Smooth muscle cell (in vitro differentiated cells): ENCODE measurements around the gene CCNI2. TPM values are rescaled to one million over a fixed set of nuclear protein-coding genes. Genes with fewer than 3 reads are reported as not detected.

Experiments used
- DNase-seq: peaks from one replicate; lab custom pipeline; 2025; ENCODE audit not compliant: unreplicated experiment; lab: John Stamatoyannopoulos, UW
- H2AFZ ChIP-seq: fragments of 200-600 bp; sonication (generic); 2 replicates; pipeline ENCODE4 v1.6.0; 2016; ENCODE audit warnings: antibody characterized with exemption, low read depth, mild to moderate bottlenecking
- H3F3A ChIP-seq: fragments of 200-600 bp; sonication (generic); 2 replicates; pipeline ENCODE4 v1.6.0; 2017; ENCODE audit warnings: antibody characterized with exemption, low read depth
- H3K27ac ChIP-seq: fragments of 200-600 bp; sonication (generic); 2 replicates; pipeline ENCODE4 v1.5.1; 2016; ENCODE audit warnings: low read depth, mild to moderate bottlenecking
- H3K27me3 ChIP-seq: fragments of 200-600 bp; sonication (generic); 2 replicates; pipeline ENCODE4 v1.6.1; 2016; ENCODE audit warnings: low read depth, mild to moderate bottlenecking
- H3K36me3 ChIP-seq: fragments of 200-600 bp; sonication (generic); 2 replicates; pipeline ENCODE4 v1.5.1; 2016; ENCODE audit warnings: low read depth
- H3K4me1 ChIP-seq: fragments of 200-600 bp; sonication (generic); 2 replicates; pipeline ENCODE4 v1.5.1; 2016; ENCODE audit warnings: low read depth
- H3K4me2 ChIP-seq: fragments of 200-600 bp; sonication (generic); 2 replicates; pipeline ENCODE4 v1.6.0; 2016; ENCODE audit warnings: mild to moderate bottlenecking
- H3K4me3 ChIP-seq: fragments of 200-600 bp; sonication (generic); 2 replicates; pipeline ENCODE4 v1.5.1; 2016; ENCODE audit warnings: mild to moderate bottlenecking
- H3K79me2 ChIP-seq: fragments of 200-600 bp; sonication (generic); 2 replicates; pipeline ENCODE4 v1.6.0; 2016; ENCODE audit warnings: low read depth, mild to moderate bottlenecking
- H3K9ac ChIP-seq: fragments of 200-600 bp; sonication (generic); 2 replicates; pipeline ENCODE4 v1.6.0; 2016; ENCODE audit warnings: low read depth
- H3K9me3 ChIP-seq: fragments of 200-600 bp; sonication (generic); replicated peaks from 2 replicates; pipeline ENCODE4 v1.5.1; 2016; ENCODE audit warnings: low read depth
- H4K20me1 ChIP-seq: fragments of 200-600 bp; sonication (generic); 2 replicates; pipeline ENCODE4 v1.6.0; 2016; ENCODE audit warnings: low read depth
- WGBS: methylation state at CpG from one replicate; pipeline ENCODE4 v1.1.7; 2016; ENCODE audit warnings: low lambda C conversion rate; 5-methylcytosine and 5-hydroxymethylcytosine counted together
- polyA plus RNA-seq: library from polyadenylated mRNA; unstranded; fragments of >200 nt; fragmentation: Nextera tagmentation; extraction: Ambion mirVana; gene quantifications from 2 replicates; pipeline ENCODE4 v1.2.1, GENCODE V29; 2016
- total RNA-seq: library from RNA; depleted of rRNA; stranded (reverse); fragments of >200 nt; gene quantifications from 2 replicates; pipeline ENCODE4 v1.2.3, GENCODE V29; 2014
- TF ChIP-seq, protein P1 (sequence below): fragments of 200-600 bp; sonication (generic); IDR thresholded peaks from 2 replicates; pipeline ENCODE4 v1.5.1; 2017; ENCODE audit warnings: borderline replicate concordance, mild to moderate bottlenecking, antibody characterized with exemption; ENCODE audit not compliant: insufficient read depth, poor library complexity, severe bottlenecking

The CCNI2 gene
- total and polyA plus RNA-seq, 2 experiments from 2014 or later = 0.36 to 0.41 TPM

DNA sequence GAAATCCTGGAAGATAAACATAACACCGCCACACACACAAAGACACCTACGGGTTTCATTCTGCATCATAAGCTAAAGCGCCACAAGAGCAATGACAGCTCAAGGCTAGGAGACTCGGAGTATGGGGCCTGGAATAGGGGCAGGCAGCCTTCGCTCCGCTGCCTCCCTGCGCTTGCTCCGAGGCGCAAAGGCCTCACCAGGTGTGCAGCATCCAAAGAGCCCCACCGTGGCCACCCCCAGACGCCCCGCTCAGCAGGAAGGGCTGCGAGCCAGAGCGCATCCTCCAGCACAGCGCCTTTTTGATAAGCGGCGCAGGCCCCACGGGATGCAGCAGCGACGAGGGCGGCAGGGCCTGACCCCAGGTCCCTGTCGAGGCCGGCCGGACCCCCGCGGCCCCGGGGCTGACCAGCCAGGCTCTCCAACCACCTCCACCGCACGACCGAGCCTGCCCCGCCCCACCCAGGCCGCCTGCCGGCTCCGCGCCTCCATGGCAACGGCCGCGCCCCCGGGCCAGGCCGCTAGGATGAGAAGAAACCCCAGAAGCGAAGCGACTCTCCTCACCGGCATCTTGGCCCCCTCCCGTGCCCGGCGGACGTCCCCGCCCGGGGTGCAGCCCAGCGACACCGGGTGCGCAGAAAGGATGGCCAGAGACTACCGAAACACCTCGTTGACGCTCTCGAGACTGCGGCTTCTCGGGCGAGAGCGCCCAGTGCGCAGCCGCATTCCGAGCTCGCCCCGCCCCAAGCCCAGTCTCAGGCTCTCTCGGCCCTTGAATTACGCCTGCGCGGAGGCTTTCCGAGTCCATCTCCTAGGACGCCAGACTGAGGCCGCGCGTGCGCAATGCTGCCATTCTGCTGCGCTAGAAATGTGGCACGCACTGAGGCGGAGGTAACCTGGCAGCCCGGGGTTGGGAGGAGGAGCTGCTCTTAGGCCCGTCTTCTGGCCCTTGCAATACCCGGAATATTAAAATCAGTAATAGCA, 10.1 kb upstream of the CCNI2 start, which contains the start of gene KIF3A:
Gene KIF3A (minus strand): TSS at position 694 of the 981 bp plus-strand sequence. CDS start 127 bp downstream, at position 567.
- Histone ChIP-seq H3K4me3 (peak within 1 kb of the TSS; percentile 79), H3K4me1 (peaks cover 6% of the 10 kb centered on the region)

DNA sequence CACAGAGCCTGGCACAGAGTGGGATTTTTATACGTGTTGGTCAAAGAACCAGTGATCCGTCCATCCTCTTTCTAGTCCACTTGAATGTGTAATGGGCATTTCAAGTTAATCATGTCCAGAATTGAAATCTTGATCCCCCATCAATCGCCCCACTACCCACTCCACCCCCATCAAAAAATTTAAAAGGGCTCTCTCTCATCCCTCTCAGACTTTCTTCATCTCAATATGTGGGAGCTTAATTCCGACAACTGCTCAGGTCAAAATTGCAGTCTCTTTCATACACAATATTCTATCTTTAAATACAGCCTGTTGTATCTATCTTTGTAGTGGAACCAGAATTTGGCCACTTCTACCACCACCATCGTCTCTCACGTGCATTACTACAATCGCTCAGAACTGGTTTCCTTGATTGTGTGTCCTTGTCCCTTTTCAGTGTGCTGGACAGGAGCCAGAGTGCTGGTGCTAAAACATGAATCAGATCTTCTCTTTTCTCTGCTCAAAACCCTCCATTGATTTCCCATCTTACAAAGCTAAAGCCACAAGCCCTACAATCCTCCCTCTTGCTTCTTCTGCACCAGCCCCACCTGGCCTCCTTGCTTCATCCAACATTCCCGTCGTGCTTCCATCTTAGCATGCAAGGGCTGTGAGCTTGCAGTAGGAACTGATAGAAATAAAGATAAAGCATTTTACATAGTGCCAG, 9.1 kb upstream of the CCNI2 start:
- WGBS = 76% methylated on average over 9 of the region's 9 CpGs
- no peak overlapping the region for H3K9ac ChIP-seq
- H3F3A ChIP-seq = no peaks in the 10 kb centered on the region
- peaks cover 6% of the 10 kb centered on the region for H3K4me1 ChIP-seq
- no peaks in the 10 kb centered on the region for H3K27me3 ChIP-seq
- H4K20me1 ChIP-seq = no peaks in the 10 kb centered on the region
- TF ChIP-seq, protein P1, sequence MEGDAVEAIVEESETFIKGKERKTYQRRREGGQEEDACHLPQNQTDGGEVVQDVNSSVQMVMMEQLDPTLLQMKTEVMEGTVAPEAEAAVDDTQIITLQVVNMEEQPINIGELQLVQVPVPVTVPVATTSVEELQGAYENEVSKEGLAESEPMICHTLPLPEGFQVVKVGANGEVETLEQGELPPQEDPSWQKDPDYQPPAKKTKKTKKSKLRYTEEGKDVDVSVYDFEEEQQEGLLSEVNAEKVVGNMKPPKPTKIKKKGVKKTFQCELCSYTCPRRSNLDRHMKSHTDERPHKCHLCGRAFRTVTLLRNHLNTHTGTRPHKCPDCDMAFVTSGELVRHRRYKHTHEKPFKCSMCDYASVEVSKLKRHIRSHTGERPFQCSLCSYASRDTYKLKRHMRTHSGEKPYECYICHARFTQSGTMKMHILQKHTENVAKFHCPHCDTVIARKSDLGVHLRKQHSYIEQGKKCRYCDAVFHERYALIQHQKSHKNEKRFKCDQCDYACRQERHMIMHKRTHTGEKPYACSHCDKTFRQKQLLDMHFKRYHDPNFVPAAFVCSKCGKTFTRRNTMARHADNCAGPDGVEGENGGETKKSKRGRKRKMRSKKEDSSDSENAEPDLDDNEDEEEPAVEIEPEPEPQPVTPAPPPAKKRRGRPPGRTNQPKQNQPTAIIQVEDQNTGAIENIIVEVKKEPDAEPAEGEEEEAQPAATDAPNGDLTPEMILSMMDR = no peak
- H3K4me3 ChIP-seq = peak overlapping the region; percentile 79
- no peak overlapping the region for H3K27ac ChIP-seq
- DNase-seq = no peak
- H3K9me3 ChIP-seq = no peaks in the 10 kb centered on the region
- peaks cover 19% of the 10 kb centered on the region for H3K79me2 ChIP-seq
- peak overlapping the region; percentile 93 for H3K4me2 ChIP-seq
- H2AFZ ChIP-seq = peak overlapping the region; percentile 85
- H3K36me3 ChIP-seq = no peaks in the 10 kb centered on the region

More for the DNA sequence above, 10.1 kb upstream of the CCNI2 start, which contains the start of gene KIF3A:
- Histone ChIP-seq H3K36me3 (no peaks in the 10 kb centered on the region), H4K20me1 (no peaks in the 10 kb centered on the region), H3K79me2 (peaks cover 19% of the 10 kb centered on the region), H3K9ac (peak within 1 kb of the TSS; percentile 18), H3K9me3 (no peaks in the 10 kb centered on the region), H2AFZ (peak within 1 kb of the TSS; percentile 85), H3F3A (no peaks in the 10 kb centered on the region), H3K27me3 (no peaks in the 10 kb centered on the region), H3K4me2 (peak within 1 kb of the TSS; percentile 93), H3K27ac (no peak within 1 kb of the TSS)
- peak; percentile 83 for DNase-seq
- 2% methylated on average over 75 of the region's 81 CpGs for WGBS
- TF ChIP-seq, protein P1 = no peak

DNA sequence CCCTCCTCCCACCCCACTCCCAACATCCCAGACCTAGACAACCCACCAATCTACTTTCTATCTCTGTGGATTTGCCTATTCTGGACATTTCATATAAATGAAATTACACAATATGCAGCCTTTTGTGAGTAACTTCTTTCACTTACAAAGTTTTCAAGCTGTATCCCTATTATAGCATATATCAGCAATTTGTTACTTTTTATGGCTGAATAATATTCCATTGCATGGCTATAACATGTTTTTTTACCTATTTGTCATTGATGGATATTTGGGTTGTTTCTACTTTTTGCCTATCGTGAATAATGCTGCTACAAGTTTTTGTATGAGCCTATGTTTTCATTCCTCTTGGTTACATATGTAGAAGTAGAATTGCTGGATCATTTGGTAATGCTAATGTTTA, 8.0 kb upstream of the CCNI2 start:
- Histone ChIP-seq H3K4me2 (no peak overlapping the region), H2AFZ (no peak overlapping the region), H3K9me3 (no peaks in the 10 kb centered on the region), H3K36me3 (no peaks in the 10 kb centered on the region), H4K20me1 (no peaks in the 10 kb centered on the region), H3K27ac (no peak overlapping the region), H3K9ac (no peak overlapping the region), H3K27me3 (peaks cover under 1% of the 10 kb centered on the region), H3K4me1 (peaks cover 6% of the 10 kb centered on the region), H3K4me3 (no peak overlapping the region), H3K79me2 (peaks cover 19% of the 10 kb centered on the region), H3F3A (no peaks in the 10 kb centered on the region)
- WGBS = 82% methylated on average over 1 of the region's 1 CpG
- TF ChIP-seq, protein P1 = no peak
- DNase-seq = no peak
